NB4 (cell line): ENCODE measurements around the gene OR13J1.

Experiments used
- DNase-seq: peaks from one replicate; pipeline ENCODE4 v3.0.0; 2010; ENCODE audit warnings: low read depth
- H3K4me3 ChIP-seq: one replicate; pipeline ENCODE4 v1.5.1; 2011; ENCODE audit warnings: mild to moderate bottlenecking, low read depth, low read length, moderate library complexity
- MYC ChIP-seq: IDR thresholded peaks from 2 replicates; pipeline ENCODE4 v1.6.1; 2011; ENCODE audit warnings: low read depth, low read length
- POLR2A ChIP-seq: IDR thresholded peaks from 2 replicates; pipeline ENCODE4 v1.6.1; 2011; ENCODE audit warnings: mild to moderate bottlenecking; ENCODE audit not compliant: insufficient read length; ENCODE audit errors: extremely low read depth
- TF ChIP-seq, protein P1 (sequence below): IDR thresholded peaks from 2 replicates; pipeline ENCODE4 v1.6.1; 2011; ENCODE audit warnings: low read depth, low read length
- TF ChIP-seq, protein P2 (sequence below): IDR thresholded peaks from one replicate; pipeline ENCODE4 v1.5.1; 2012; ENCODE audit warnings: low read depth, low read length

The OR13J1 gene

DNA sequence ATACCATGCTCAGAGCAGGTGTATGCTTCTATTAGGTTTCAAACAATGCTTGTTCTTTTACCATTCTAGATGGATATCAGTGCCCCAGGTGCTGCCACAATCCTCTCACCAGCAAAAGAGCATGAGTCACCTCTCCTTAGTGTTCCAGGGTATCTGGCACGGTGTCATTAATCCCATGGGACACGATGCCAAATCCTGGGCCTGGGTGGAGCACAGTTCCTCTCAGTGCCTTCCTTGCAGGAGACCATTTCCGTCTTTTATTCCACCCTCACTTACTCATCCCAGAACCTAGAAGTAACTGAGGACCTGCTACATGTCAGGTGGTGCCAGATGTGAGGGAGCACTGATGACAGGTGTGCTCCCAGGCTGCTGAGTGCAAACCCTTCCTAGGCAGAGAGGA is 1.3 kb upstream of the OR13J1 start:
- no peak for DNase-seq
- H3K4me3 ChIP-seq: no peak overlapping the region
- TF ChIP-seq MYC (no peak), POLR2A (no peak)
- TF ChIP-seq, protein P1, sequence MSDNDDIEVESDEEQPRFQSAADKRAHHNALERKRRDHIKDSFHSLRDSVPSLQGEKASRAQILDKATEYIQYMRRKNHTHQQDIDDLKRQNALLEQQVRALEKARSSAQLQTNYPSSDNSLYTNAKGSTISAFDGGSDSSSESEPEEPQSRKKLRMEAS: no peak
- TF ChIP-seq, protein P2, sequence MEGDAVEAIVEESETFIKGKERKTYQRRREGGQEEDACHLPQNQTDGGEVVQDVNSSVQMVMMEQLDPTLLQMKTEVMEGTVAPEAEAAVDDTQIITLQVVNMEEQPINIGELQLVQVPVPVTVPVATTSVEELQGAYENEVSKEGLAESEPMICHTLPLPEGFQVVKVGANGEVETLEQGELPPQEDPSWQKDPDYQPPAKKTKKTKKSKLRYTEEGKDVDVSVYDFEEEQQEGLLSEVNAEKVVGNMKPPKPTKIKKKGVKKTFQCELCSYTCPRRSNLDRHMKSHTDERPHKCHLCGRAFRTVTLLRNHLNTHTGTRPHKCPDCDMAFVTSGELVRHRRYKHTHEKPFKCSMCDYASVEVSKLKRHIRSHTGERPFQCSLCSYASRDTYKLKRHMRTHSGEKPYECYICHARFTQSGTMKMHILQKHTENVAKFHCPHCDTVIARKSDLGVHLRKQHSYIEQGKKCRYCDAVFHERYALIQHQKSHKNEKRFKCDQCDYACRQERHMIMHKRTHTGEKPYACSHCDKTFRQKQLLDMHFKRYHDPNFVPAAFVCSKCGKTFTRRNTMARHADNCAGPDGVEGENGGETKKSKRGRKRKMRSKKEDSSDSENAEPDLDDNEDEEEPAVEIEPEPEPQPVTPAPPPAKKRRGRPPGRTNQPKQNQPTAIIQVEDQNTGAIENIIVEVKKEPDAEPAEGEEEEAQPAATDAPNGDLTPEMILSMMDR: no peak

DNA sequence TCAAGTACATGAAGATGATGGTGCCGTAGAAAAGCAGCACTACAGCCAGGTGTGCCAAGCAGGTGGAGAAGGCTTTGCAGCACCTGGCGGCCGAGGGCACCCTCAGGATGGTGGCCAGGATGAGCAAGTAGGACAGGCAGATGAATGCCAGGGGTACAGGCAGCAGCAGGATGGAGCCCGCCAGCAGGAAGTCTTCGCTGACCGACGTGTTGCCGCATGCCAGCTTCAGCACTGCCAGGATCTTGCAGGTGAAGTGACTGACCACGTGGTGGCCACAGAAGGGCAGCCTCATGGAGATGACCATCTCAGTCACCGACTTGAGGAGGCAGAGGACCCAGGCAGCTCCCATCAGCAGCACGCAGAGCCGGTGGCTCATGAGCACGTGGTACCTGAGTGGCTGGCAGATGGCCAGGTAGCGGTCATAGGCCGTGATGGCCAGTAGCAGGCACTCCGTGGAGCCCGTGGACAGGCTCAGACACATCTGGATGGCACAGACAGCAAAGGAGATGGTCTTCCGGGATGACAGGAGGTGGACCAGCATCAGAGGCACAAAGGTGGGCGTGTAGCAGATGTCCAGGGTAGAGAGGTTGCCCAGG is 482 bp downstream of the OR13J1 start:
- no peak for DNase-seq
- H3K4me3 ChIP-seq: no peak overlapping the region
- TF ChIP-seq MYC (no peak), POLR2A (no peak)
- TF ChIP-seq, protein P2: no peak
- TF ChIP-seq, protein P1: no peak

DNA sequence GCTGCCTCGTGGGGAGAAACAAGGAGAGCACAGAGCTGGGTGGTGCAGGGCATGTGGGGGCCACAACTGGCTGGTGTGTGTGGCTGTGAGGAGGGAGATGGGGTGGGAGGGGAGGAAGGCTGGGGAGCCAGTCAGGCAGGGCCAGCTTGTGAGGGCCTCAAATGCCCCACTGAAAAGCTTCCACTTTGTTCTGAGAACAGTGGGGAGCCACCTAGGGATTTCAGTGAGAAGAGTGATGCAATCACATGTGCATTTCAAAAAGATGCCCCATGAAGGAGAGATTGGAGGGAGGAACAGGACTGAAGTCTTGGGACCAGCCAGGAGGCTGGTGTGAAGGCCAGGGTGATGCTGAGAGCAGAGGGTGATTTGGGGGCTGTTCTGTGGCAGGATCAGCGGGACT is 1.3 kb downstream of the OR13J1 start:
- H3K4me3 ChIP-seq: no peak overlapping the region
- peak; percentile 8 for DNase-seq
- TF ChIP-seq MYC: no peak
- TF ChIP-seq, protein P1: no peak
- TF ChIP-seq, protein P2: no peak
- TF ChIP-seq POLR2A: no peak

DNA sequence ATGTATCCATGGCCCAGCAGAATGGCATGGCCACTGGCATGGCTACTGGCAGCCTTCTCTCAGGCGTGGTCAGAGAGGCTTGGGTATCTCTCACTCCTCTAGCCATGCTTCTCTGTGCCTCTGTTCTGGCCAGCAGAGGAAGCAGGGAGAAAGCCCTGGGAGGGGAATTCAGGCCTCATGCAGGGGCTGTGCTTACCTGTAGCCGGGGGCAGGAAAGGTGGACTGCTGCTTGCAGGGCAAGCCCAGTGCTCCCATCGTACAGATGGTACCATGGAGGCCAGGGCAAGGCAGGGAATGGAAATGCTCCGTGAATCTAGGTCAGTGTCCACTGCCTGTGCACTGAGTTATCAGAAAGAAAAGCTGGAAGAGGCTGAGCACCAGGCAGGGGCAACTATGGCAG is 2.7 kb downstream of the OR13J1 start:
- DNase-seq: no peak
- TF ChIP-seq POLR2A (no peak), MYC (no peak)
- TF ChIP-seq, protein P2: no peak

DNA sequence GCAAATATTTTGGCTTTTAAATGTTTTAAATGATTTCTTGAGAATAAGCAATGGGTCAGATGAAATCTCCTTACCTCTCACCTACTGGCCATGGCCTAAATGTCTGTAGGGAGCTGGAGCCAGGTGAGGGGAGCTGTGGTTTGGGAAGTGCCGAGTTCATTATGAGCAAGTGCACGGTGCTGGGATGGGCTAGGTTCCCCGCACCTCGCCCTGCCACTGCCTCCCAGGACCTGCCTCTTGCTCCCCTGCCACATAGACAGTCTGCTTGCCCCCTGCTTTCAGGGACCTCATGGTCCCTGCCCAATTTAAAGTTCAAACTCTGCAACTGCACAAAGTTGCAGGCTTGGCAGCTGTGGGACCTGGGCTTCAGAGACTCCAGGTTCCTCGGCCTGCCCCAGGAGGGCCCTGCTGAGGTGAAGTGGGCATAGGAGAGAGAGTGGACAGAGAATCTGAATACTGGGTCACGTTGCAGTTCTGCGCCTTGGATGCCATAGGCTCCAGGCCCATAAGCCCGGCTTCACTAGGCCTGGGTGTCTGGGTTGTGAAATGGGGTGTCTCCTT is 5.4 kb downstream of the OR13J1 start:
- no peak overlapping the region for H3K4me3 ChIP-seq
- TF ChIP-seq POLR2A (no peak), MYC (no peak)
- TF ChIP-seq, protein P1: no peak
- TF ChIP-seq, protein P2: no peak
- DNase-seq: no peak

More for the DNA sequence above, 2.7 kb downstream of the OR13J1 start:
- no peak overlapping the region for H3K4me3 ChIP-seq

DNA sequence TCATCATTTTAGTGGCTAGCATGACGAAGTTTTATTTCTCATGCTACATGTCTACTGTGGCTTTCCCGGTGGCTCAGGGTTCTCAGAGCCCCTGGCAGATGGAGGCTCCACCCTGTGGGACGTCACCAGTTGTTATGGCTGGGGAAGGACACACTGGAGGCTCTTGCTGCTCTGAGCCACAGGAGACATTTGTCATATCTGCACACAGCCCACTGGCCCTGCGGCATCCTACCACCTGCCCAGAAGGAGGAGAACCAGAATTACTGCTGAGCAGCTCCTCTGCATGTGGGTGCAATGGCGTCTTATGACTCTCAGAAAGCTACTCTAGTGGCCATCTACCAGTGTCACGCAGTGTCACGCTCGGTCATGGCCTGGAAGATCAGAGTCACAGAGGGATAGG is 6.6 kb downstream of the OR13J1 start:
- H3K4me3 ChIP-seq: no peak overlapping the region
- no peak for DNase-seq
- TF ChIP-seq POLR2A: no peak
- TF ChIP-seq, protein P1: no peak
- TF ChIP-seq, protein P2: no peak
- no peak for TF ChIP-seq MYC
